ACHN (cell line): ENCODE measurements around the gene CEND1.
A peak's percentile ranks its signal among the peaks of the same experiment; 100 is the strongest.

Source experiments
- DNase-seq: peaks from one replicate; pipeline ENCODE4 v3.0.0-alpha.2; 2015
- in situ Hi-C: cut with HindIII; loops from 2 replicates; pipeline ENCODE4 v1.10.0; 2017; ENCODE audit warnings: low sequenced_read_pairs, low pct_ligation_motif_present, low pct_unique_long_range_greater_than_20kb

CEND1 gene

DNA sequence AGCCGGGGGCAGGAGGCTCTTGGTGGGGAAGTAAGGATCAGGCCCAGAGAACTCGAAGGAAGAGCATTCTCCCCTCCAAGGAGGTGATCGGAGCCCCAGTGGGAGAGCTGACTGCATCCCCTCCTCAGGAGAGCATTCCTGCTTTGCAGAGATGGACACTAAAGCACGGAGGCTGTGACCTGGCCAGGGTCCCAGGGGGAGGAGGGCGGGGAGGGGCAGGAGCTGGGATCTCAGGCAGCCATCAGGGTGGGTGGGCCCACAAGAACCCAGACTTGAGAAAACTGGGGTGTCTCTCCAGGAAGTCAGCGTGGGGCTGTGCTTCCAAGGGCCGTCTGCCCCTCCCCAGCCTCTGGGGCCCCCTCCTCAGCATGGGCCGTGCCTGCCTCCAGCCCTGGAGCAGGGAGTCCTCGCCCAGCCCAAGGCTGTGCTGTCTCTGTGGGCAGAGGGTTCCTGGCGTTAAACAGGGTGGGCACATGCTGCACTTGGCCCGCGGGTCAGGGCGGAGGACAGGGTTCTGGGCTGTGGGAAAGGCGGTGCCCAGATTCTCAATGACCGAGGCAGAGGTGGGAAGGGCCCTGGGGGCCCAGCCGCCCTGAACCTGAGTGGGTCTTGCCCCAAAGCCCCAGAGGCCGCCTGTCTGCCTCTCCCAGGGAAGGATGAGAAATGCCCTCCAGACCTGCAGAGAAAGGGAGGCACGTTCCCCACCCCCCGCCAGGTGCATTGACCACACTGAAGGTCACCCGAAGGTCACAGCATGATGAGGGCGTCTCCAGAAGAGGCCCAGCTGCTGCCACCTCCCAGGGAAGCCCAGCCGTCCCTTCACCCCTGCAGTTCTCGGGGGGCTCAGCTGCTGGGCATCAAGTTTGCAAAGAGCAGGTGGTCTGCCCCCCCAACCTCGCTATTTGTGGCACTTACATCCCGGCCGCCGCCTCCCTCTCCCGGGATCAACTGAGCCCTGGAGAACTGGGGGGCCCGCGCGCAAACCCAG lies 643 bp downstream of the CEND1 start:
- in situ Hi-C loops: no loop called here
- DNase-seq: no peak

DNA sequence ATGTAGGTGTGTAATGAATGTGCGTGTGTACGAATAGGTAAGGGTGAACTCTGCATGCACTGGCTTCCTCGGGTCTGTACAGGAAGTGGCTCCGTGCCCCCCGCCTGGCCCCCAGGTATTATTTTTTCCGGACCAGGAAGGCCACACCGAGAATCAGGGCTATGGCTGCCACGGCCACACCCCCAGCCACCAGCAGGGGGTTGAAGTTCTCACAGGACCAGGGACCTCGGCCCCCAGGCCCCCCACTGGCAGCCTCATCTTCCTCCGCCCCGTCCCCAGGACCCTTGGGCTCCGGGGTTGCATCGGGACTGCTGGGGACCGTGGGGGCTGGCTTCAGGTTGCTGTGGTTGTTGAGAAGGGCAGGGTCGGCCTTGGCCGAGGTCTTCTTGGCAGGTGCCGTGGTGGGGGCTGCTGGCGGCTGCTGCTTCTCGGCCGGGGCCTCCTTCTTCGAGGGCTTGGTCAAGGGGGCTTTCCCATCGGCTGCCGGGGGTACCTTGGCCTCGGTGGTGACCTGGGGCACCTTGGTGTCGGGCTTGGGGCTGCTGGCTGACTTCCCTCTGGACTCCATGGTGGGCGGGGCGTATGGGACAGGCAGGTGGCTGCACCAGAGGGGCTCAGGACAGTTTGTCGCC lies 1.8 kb downstream of the CEND1 start:
- in situ Hi-C loops: no loop called here

DNA sequence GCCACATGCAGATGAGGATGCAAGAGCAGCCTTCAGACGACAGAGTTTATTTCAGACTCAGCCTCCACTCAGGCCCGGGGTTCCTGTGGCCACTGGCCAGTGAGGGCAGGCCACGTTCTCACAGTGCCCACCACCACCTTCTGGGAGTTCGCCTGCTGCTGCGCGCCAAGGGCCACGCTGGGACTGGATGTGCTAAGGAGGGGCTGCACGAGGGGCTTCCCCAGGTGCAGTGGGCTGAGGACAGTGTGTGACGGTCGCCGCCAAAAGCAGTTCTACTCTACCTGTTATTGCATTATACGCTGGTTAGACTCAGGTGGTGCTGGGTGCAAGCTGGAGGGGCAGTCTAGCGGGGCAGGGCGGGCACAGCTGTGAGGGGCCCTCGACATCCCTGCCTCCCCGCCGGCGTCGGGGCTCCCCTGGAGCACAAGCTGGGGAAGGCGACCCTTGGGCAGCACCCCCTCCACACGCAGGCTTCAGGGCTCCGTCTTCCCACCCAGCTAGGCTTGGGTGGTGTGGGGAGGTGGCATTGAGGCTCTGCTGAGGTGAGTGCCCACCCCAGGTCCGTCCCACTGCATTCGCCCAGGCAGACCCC lies 2.7 kb downstream of the CEND1 start:
- in situ Hi-C loops: no loop called here
- DNase-seq: no peak

More for the DNA sequence above, 1.8 kb downstream of the CEND1 start:
- DNase-seq: no peak

DNA sequence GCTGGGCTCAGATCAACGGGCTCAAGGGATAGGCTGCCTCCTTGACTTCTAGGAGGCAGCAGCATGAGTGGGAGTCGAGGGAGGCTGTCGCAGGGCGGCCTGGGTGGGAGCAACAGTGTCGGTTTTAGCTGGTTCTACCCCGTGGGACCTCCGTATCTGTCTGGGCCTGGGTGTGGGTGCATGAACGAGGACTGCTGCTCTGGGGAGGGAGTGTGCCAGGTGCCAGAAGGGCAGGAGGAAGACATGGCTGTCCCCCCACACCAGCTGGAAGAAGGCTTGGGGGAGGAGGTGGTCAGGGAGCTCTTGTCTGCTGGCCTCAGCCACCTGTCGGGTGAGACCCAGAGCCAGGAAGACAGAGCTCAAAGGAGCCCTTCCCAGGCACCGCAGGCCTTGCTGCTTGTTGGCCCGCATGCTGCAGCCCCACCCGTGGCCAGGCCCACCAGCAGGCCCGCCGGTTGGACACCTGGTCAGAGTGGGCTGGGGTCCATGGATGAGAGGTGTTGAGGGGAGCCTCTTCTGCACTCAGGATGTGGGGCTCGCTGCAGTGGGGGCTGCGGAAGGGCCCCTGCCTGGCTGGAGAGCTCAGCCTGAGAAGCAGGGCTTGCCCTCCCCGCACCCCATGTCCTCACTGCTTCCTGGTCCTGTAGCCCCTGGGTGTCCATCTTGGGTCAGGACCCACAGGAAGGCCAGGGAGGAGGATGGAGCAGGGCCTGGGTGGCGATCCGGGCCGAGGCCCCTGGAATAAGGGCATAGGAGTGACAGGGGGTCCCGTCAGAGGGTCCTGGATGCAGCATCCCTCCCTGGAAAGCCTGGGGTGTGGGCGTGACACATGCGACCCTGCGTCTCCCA lies 3.4 kb downstream of the CEND1 start:
- in situ Hi-C loops: no loop called here
- no peak for DNase-seq

DNA sequence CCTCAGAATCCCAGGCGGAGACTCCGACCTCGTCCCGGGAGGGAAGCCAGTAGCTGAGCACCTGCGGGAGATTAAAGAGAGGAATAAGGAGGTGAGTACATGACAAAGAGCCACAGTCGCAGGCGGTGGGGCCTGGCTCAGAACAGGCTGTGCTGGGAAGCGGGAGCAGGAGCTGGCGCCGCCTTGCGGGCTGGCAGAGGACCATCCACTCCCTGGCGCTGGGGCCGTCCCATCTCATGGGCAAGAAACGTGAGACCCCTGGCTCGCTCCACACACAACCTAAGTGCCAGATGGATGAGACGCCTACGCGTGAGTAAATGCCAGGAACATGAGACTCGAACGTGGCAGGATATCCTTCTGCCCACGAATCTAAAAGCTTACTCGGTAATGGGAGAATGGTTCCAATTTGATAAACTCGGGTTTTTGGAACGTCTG lies 6.3 kb downstream of the CEND1 start:
- in situ Hi-C loops: no loop called here
- DNase-seq: no peak

DNA sequence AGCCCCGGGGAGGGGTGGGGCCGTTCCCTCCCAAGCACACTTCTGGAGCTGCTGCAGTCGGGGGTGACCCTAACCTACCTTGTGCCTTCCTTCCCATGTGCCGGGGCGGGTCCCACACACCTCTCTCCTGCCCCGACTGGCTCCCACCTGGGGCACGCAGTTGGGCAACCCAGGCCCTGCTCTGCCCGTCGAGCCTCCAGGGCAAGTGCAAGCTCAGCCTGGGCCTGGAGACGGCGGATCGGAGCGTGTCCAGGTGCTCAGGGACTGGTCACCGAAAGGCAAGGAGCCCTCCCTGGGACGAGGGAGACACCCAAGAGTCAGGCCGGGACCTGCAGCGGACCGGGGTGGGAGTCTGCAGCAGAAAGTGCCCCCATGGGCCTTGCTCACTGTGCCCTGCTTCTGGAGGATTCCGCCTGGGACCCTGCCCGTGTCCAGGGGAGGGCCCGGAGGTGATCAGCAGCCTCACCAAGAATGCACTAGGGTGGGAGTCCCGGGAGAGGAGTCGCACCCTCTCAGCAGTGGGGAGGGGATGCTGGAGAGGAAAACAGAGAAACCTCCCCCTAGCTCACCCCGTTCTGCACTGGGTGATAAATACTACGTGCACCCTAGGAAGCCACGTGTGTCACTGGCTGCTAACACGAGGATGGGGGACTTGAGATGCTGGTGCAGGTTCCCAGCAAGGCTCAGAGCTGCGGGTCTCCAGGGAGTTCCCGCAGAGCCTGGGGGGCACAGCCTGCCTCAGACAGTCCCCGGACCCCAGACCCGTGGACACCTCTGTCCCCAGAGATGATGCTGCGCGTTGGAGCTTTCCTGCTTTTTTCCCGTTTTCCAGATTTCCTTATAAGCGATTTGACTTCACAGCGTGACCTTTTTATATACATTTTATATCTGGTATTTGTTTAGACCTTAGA lies 7.4 kb downstream of the CEND1 start:
- DNase-seq: no peak
- in situ Hi-C loops: no loop called here

DNA sequence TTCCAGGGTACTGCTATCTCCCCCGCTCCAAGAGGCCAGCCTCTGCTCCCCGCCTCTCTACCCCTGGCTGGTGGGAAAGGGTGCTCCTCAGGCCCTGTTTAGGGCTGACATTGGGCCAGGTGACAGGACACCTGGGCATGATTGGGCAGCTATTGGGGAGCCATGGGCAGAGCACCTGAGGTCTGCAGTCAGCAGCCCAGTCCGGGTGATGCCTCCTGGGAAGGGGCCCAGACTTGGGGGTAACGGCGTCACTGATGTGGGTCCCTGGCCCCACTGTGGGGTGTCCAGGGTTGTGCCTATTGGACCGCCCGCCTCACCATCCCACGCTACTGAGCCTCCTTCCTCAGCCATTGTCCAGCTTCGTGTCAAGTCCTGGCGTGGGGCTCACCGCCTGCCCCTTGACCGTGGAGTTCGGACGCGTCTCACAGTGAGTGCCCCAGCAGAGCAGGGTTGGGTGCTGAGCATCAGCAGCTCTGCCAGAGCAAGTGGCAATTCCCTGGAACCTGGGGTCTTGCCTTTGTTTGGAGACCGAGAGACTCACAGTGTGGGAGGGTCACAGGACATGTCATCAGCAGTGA lies 9.8 kb downstream of the CEND1 start:
- in situ Hi-C loops: no loop called here
- DNase-seq: no peak

DNA sequence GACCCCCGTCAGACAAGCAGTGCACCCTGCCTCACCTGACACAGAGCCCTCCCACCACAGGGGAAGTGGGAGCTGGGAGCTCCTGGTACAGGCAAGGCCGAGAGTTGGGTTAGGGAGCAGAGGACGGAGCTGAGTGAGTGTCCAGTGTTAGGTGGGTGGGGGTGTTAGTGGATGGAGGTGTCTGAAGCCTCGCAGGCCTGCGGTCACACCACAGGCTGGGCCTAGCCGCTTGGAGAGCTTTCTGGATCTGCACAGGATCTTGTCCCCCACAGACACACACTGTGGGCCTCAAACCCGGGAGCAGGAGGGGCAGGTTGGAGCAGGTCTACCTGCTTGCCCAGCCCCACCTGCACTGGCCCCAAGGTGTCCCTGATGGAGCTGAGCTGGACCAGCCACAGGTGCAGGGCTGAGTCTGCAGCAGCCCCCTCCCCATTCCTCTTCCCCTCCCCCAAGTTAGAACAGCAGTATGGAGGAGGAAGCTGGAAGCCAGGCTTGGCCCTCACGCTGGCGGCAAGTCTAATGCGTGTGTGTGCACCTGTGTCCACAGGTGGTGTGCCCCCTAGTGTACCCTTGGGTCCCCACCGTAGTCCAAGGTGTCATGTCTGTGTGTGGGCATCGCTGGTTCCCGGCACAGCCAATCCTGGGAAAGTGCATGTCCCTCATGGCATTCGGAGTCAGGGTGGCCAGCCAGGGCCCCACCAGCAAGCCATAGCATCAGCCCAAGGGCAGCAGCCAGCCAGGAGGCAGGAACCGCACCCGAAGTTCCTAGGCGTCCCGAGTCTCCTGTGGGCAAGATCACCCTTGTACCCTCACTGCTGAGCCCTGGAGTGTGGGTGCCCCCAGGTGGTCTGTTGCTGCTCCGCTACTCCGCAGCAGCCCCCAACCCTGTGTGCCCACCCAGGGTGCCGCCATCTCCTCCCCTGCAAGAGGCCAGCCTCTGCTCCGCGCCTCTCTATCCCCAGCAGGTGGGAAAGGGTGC lies 10.6 kb downstream of the CEND1 start:
- in situ Hi-C loops: no loop called here
- DNase-seq: no peak

DNA sequence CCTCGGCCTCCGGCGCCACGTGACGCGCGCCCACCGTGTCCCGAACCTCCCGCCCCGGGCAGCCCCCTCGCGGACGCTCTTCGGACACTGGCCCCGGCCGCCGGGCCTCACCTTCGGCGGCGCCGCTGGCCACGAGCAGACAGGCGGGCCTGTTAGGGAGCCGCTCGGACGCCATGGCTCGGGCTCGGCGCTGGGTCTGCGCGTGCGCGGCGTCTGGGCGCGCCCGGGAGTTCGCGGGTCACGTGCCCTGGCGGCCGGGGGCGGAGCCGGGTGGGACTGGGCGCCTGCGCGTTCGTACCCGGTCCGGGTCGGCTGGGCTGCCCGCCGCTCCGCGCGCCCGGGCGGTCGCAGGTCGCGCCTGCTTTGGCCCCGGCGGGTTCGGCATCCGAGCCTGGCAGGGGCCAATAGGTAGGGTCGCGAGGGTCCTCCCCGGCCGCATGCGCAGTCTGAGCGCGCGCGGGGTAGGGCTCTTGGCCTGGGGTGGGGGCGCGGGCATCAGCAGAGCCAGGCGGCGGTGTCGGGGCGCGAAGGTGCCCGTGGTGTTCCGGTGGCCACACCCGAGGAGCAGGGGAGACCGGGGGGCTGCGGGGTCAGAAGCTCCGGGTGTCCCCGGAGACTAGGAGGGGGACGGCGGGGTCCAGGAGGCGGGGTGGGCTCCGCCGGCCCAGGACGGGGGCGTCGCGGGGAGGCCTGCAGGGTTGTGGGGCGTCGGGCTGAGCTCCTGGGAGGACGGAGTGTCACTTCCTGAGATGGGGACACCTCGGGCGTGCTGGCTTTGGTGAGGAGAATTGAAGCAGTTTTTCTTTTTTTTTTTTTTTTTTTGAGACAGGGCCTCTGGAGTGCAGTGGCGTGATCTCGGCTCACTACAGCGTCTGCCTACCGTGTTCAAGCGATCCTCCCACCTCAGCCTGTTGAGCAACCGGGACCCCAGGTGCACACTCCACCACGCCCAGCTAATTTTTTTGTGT lies 12.3 kb downstream of the CEND1 start, which contains the start of gene GATD1:
Gene GATD1 (minus strand): TSS at position 200 of the 968 bp plus-strand sequence. CDS start 25 bp downstream, at position 175.
- DNase-seq: peak; percentile 86
- in situ Hi-C loops: no loop called here

DNA sequence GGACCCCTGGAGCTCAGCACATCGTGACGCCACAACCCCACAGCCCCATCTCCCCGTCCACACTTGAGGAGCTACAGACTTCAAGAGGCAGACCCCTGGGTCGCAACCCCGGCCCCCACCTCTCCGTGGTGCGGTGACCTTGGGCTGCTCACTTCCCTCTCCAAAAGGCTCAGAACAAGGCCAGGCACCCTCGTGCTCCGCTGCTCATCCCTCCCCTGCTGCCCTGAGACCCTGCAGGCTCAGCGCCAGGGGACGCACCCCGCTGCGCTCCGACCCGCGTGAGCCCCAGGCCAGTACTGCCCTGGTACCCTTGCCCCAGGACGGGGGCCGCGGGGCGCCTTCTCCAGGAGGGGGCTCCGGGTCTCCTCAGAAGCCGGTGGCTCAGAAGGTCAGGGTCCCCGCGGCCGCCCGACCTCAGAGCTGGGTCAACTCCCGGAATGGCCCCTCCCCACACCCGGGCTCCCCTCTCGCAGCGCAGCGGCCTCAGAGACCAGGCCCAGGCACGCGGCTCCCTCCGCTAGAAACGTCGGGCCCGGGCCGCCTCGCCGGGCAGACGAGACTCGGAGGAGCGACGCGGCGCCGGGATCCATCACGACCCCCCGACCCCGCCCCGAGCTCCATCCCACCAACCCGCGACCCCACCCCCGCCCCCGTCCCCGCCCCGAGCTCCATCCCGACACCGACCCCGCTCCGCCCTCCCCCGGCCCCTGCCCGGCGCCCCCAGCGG lies 13.2 kb downstream of the CEND1 start:
- DNase-seq: peak; percentile 39
- in situ Hi-C loops: no loop called here

DNA sequence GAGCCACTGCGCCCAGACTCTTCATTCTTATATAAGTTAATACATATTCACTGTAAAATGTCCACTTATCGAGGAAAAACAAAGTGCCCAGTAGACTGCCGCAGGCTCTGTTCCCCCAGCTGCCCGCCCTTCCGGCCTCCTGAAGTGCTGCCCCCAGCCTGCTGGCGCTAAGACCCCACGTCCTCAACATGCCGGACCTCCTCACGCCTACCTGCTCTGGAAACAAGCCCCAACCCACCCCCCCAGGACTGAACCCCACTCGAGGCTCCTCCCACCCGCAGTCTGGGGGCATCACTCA lies 13.7 kb downstream of the CEND1 start:
- in situ Hi-C loops: no loop called here
- no peak for DNase-seq

DNA sequence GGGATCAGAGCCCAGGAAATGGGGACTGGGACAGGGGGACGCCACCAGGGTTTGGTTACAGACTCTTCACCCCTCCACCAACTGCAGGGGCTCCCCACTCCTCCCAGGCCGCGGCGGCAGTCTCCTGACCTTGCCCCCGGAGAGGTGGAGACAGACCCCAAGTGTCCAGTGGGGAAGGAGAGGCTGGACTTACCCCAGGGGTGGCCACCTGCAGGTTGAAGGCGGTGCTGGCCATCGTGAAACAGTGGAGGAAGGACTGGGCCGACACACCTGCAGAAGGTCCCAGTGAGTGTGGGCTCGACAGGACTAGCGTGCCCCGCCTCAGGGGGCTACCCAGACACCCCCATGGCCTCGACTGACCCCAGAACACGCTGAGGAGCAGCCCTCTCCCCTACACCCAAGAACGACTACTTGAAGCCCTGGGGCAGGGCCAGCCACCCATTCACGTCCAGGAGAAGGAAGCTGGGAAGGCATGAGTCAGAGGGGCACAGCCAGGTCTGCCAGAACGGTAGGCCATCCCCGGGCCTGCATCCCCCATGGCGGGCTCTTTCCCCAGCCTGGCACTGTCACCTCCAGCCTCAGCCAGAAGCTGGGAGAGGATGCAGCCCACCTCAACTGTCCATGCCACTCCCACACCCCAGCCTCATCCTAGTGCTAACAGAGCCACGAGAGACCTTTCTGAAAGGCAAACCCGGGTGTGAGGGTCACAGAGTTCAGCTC lies 14.9 kb downstream of the CEND1 start:
- in situ Hi-C loops: no loop called here
- DNase-seq: no peak

DNA sequence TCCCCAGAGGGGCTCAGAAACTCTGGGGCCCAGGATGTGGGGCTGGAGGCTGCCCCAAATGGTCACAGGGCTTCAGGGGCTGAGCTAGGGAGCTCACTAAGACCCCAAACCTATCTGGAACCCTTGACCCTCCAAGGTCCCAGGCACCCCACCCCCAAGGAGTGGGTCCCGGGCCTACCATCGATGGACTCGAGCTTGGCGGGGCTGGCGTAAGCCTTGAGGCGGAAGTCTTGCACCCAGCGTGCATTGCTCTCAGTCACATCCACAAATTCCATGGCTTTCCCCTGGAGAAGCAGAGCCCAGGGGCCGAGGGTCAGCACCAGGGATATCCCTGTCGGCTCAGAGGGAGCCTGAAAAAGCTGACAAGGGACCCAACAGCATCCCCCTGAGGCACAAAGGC lies 16.1 kb downstream of the CEND1 start:
- no peak for DNase-seq
- in situ Hi-C loops: no loop called here

DNA sequence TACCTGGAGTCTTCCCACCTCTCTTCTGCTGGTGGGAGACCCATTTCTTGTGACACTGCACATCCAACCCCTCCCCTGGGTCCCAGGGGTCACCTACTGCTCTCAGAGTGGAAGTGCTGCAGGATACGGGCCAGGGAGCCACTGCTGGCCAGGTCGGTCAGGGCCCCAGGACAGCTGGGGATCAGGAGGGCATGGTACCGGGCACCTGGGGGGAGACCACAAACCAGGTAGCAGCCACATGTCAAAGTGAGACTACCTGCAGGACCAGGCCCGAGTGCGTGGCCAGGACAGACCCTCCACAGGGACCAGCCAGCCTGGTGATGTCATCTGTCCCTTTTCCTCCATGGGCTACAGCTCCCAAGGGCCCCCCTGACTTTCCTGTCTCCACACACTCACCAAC lies 16.5 kb downstream of the CEND1 start:
- DNase-seq: no peak
- in situ Hi-C loops: no loop called here
